ENCODE data around the gene HTD2. TPM values are rescaled to one million over a fixed set of nuclear protein-coding genes. Genes with fewer than 3 reads are reported as not detected.
"Not testable (repeated sequence)": the region's sequence is repeated elsewhere in the genome, so short reads cannot be mapped to it uniquely, and the experiment has no call there.

The HTD2 gene
- total and polyA plus RNA-seq, 2 donors (not counting 1 experiment from before 2014, with no cell fraction given) = 4.2 to 8.8 TPM

- ChIA-PET POLR2A (no interaction called here), CTCF (no interaction called here)
- Histone ChIP-seq H3K79me2 (ENCODE audit: control insufficient read depth, insufficient read depth, low read length) (no peaks in the 10 kb centered on the region), H2AFZ (ENCODE audit: insufficient read depth, low read depth, low read length, poor library complexity, severe bottlenecking) (no peak overlapping the region), H3K27ac (ENCODE audit: low read length in 2 of 2) (no peak overlapping the region), H4K20me1 (ENCODE audit: control insufficient read depth, insufficient read depth, low read length, poor library complexity, severe bottlenecking) (no peaks in the 10 kb centered on the region), H3K36me3 (replicated peaks in 1 of 2; ENCODE audit: control extremely low read depth in 1 of 2, control insufficient read depth in 1 of 2, extremely low read depth in 1 of 2, insufficient read depth in 2 of 2, low read length in 1 of 2) (peaks cover 0 to 39% of the 10 kb centered on the region in 2 experiments), H3K4me2 (replicated peaks; ENCODE audit: low read depth, low read length, poor library complexity, severe bottlenecking) (no peak overlapping the region), H3K27me3 (replicated peaks in 1 of 4; ENCODE audit: control extremely low read depth in 1 of 4, control insufficient read depth in 3 of 4, insufficient read depth in 4 of 4, low read length in 3 of 4) (no peaks in the 10 kb centered on the region), H3K4me1 (ENCODE audit: control insufficient read depth in 2 of 2, insufficient read depth in 2 of 2, low read length in 2 of 2) (no peaks in the 10 kb centered on the region), H3K4me3 (ENCODE audit: control extremely low read depth in 1 of 5, extremely low read depth in 1 of 5, insufficient read depth in 1 of 5, low read depth in 2 of 5, low read length in 4 of 5) (no peak overlapping the region), H3K9me3 (ENCODE audit: control extremely low read depth in 1 of 3, control insufficient read depth in 2 of 3, insufficient read depth in 1 of 3, low read length in 2 of 3) (no peaks in the 10 kb centered on the region), H3K9ac (ENCODE audit: low read length) (no peak overlapping the region)
- TF ChIP-seq EZH2 (IDR thresholded peaks at IDR 0.05; ENCODE audit: borderline replicate concordance, insufficient read depth, low read depth, low read length, poor library complexity, severe bottlenecking) = no peak
- no peak for TF ChIP-seq CTCF (IDR thresholded peaks at IDR 0.05)
- Mint-ChIP-seq H3K27me3 (no peaks in the 10 kb centered on the region), H3K9me3 (ENCODE audit: insufficient read depth) (no peaks in the 10 kb centered on the region), H3K4me1 (no peaks in the 10 kb centered on the region), H3K27ac (no peak overlapping the region), H3K4me3 (no peak overlapping the region)
- 81% methylated on average over 2 of the region's 4 CpGs for whole genome bisulfite sequencing (ENCODE audit: insufficient coverage)
- peak; percentile 33 for ATAC-seq (ENCODE audit: low read depth)
- intact Hi-C loops (cut with micrococcal nuclease) = no loop called here
- no peak for DNase-seq
Observed at GRCh38 chr3:58288011-58288728, 18.1 kb upstream of the HTD2 start.

GRCh38 chr3:58288964-58289613 lies 17.2 kb upstream of the HTD2 start:
- H3K79me2 ChIP-seq (ENCODE audit: control insufficient read depth, insufficient read depth, low read length); H3K4me2 ChIP-seq (replicated peaks; ENCODE audit: low read depth, low read length, poor library complexity, severe bottlenecking); H3K4me1 Mint-ChIP-seq; CTCF ChIA-PET; ATAC-seq (ENCODE audit: low read depth); POLR2A ChIA-PET; DNase-seq; H3K27me3 Mint-ChIP-seq; H3K27ac Mint-ChIP-seq; H3K9me3 ChIP-seq (ENCODE audit: control extremely low read depth in 1 of 3, control insufficient read depth in 2 of 3, insufficient read depth in 1 of 3, low read length in 2 of 3); H3K4me1 ChIP-seq (ENCODE audit: control insufficient read depth in 2 of 2, insufficient read depth in 2 of 2, low read length in 2 of 2); H3K27ac ChIP-seq (ENCODE audit: low read length in 2 of 2); H4K20me1 ChIP-seq (ENCODE audit: control insufficient read depth, insufficient read depth, low read length, poor library complexity, severe bottlenecking); H3K9me3 Mint-ChIP-seq (ENCODE audit: insufficient read depth); H3K4me3 ChIP-seq (ENCODE audit: control extremely low read depth in 1 of 5, extremely low read depth in 1 of 5, insufficient read depth in 1 of 5, low read depth in 2 of 5, low read length in 4 of 5); H3K27me3 ChIP-seq (replicated peaks in 1 of 4; ENCODE audit: control extremely low read depth in 1 of 4, control insufficient read depth in 3 of 4, insufficient read depth in 4 of 4, low read length in 3 of 4); intact Hi-C loops (cut with micrococcal nuclease); H3K9ac ChIP-seq (ENCODE audit: low read length); H3K4me3 Mint-ChIP-seq; H2AFZ ChIP-seq (ENCODE audit: insufficient read depth, low read depth, low read length, poor library complexity, severe bottlenecking): not testable (repeated sequence)
- peaks cover 0 to 34% of the 10 kb centered on the region in 2 experiments for H3K36me3 ChIP-seq (replicated peaks in 1 of 2; ENCODE audit: control extremely low read depth in 1 of 2, control insufficient read depth in 1 of 2, extremely low read depth in 1 of 2, insufficient read depth in 2 of 2, low read length in 1 of 2)
- WGBS (ENCODE audit: insufficient coverage) = no CpG with 5 or more reads among the region's 4 CpGs

- H3K4me3 Mint-ChIP-seq; DNase-seq; H3K27ac Mint-ChIP-seq; H2AFZ ChIP-seq (ENCODE audit: insufficient read depth, low read depth, low read length, poor library complexity, severe bottlenecking); H3K27me3 Mint-ChIP-seq; intact Hi-C loops (cut with micrococcal nuclease); CTCF ChIA-PET; H3K27ac ChIP-seq (ENCODE audit: low read length in 2 of 2); POLR2A ChIA-PET; H4K20me1 ChIP-seq (ENCODE audit: control insufficient read depth, insufficient read depth, low read length, poor library complexity, severe bottlenecking); H3K4me3 ChIP-seq (ENCODE audit: control extremely low read depth in 1 of 5, extremely low read depth in 1 of 5, insufficient read depth in 1 of 5, low read depth in 2 of 5, low read length in 4 of 5); H3K79me2 ChIP-seq (ENCODE audit: control insufficient read depth, insufficient read depth, low read length); H3K4me2 ChIP-seq (replicated peaks; ENCODE audit: low read depth, low read length, poor library complexity, severe bottlenecking); ATAC-seq (ENCODE audit: low read depth); H3K4me1 Mint-ChIP-seq; H3K27me3 ChIP-seq (replicated peaks in 1 of 4; ENCODE audit: control extremely low read depth in 1 of 4, control insufficient read depth in 3 of 4, insufficient read depth in 4 of 4, low read length in 3 of 4); H3K9me3 Mint-ChIP-seq (ENCODE audit: insufficient read depth); H3K9ac ChIP-seq (ENCODE audit: low read length); H3K4me1 ChIP-seq (ENCODE audit: control insufficient read depth in 2 of 2, insufficient read depth in 2 of 2, low read length in 2 of 2); H3K9me3 ChIP-seq (ENCODE audit: control extremely low read depth in 1 of 3, control insufficient read depth in 2 of 3, insufficient read depth in 1 of 3, low read length in 2 of 3): not testable (repeated sequence)
- 90% methylated on average over 6 of the region's 33 CpGs for WGBS (ENCODE audit: insufficient coverage)
- peaks cover 0 to 23% of the 10 kb centered on the region in 2 experiments for H3K36me3 ChIP-seq (replicated peaks in 1 of 2; ENCODE audit: control extremely low read depth in 1 of 2, control insufficient read depth in 1 of 2, extremely low read depth in 1 of 2, insufficient read depth in 2 of 2, low read length in 1 of 2)
Observed at GRCh38 chr3:58290446-58290845, 15.9 kb upstream of the HTD2 start.

All from B cell (primary cell).